ENCODE measurements around the gene AKAP13.
"Not testable (repeated sequence)": the region's sequence is repeated elsewhere in the genome, so short reads cannot be mapped to it uniquely, and the experiment has no call there.

AKAP13 gene

GRCh38 chr15:85380217-85380811, at the start of gene AKAP13:
TSS of gene AKAP13 (plus strand) at chr15:85380603. CDS start at chr15:85485721, 105,118 bp downstream.
- Histone ChIP-seq H3K9me3 (no peaks in the 10 kb centered on the region), H3K4me1 (peaks cover 19% of the 10 kb centered on the region), H3K27me3 (ENCODE audit: low read depth) (no peaks in the 10 kb centered on the region), H3K4me3 (peak within 1 kb of the TSS; percentile 97), H3K36me3 (replicated peaks) (no peaks in the 10 kb centered on the region)
- in situ Hi-C loops (cut with MboI; ENCODE audit: low sequenced_read_pairs): no loop called here
- peak; percentile 100 for DNase-seq (ENCODE audit: low spot score in 2 of 2)

GRCh38 chr15:85330901-85331588, 49.4 kb upstream of the AKAP13 start:
- no peaks in the 10 kb centered on the region for H3K36me3 ChIP-seq (replicated peaks)
- no peaks in the 10 kb centered on the region for H3K27me3 ChIP-seq (ENCODE audit: low read depth)
- DNase-seq (ENCODE audit: low spot score in 2 of 2): peak; percentile 92 to 93
- H3K4me3 ChIP-seq: no peak overlapping the region
- H3K4me1 ChIP-seq: no peaks in the 10 kb centered on the region
- H3K9me3 ChIP-seq: no peaks in the 10 kb centered on the region
- in situ Hi-C loops (cut with MboI; ENCODE audit: low sequenced_read_pairs): no loop called here

GRCh38 chr15:85331655-85332285, 48.6 kb upstream of the AKAP13 start:
- Histone ChIP-seq H3K4me3 (no peak overlapping the region), H3K9me3 (no peaks in the 10 kb centered on the region), H3K27me3 (ENCODE audit: low read depth) (no peaks in the 10 kb centered on the region), H3K36me3 (replicated peaks) (no peaks in the 10 kb centered on the region), H3K4me1 (no peaks in the 10 kb centered on the region)
- in situ Hi-C loops (cut with MboI; ENCODE audit: low sequenced_read_pairs): no loop called here
- no peak for DNase-seq (ENCODE audit: low spot score in 2 of 2)

GRCh38 chr15:85333132-85333831, 47.1 kb upstream of the AKAP13 start:
- H3K9me3 ChIP-seq: no peaks in the 10 kb centered on the region
- H3K27me3 ChIP-seq (ENCODE audit: low read depth): no peaks in the 10 kb centered on the region
- H3K4me1 ChIP-seq: no peaks in the 10 kb centered on the region
- no peak overlapping the region for H3K4me3 ChIP-seq
- no peak for DNase-seq (ENCODE audit: low spot score in 2 of 2)
- in situ Hi-C loops (cut with MboI; ENCODE audit: low sequenced_read_pairs): no loop called here
- no peaks in the 10 kb centered on the region for H3K36me3 ChIP-seq (replicated peaks)

GRCh38 chr15:85334241-85334640, 46.2 kb upstream of the AKAP13 start:
- Histone ChIP-seq H3K4me1 (no peaks in the 10 kb centered on the region), H3K4me3 (no peak overlapping the region), H3K9me3 (no peaks in the 10 kb centered on the region), H3K27me3 (ENCODE audit: low read depth) (no peaks in the 10 kb centered on the region), H3K36me3 (replicated peaks) (no peaks in the 10 kb centered on the region)
- no peak for DNase-seq (ENCODE audit: low spot score in 2 of 2)
- in situ Hi-C loops (cut with MboI; ENCODE audit: low sequenced_read_pairs): no loop called here

- no peak for DNase-seq (ENCODE audit: low spot score in 2 of 2)
- H3K9me3 ChIP-seq: no peaks in the 10 kb centered on the region
- no peaks in the 10 kb centered on the region for H3K36me3 ChIP-seq (replicated peaks)
- in situ Hi-C loops (cut with MboI; ENCODE audit: low sequenced_read_pairs): no loop called here
- no peaks in the 10 kb centered on the region for H3K4me1 ChIP-seq
- no peak overlapping the region for H3K4me3 ChIP-seq
- no peaks in the 10 kb centered on the region for H3K27me3 ChIP-seq (ENCODE audit: low read depth)
Measured at GRCh38 chr15:85335193-85335942, 45.0 kb upstream of the AKAP13 start.

GRCh38 chr15:85336880-85337279, 43.5 kb upstream of the AKAP13 start:
- Histone ChIP-seq H3K4me3 (no peak overlapping the region), H3K4me1 (no peaks in the 10 kb centered on the region), H3K27me3 (ENCODE audit: low read depth) (no peaks in the 10 kb centered on the region), H3K36me3 (replicated peaks) (no peaks in the 10 kb centered on the region), H3K9me3 (no peaks in the 10 kb centered on the region)
- in situ Hi-C loops (cut with MboI; ENCODE audit: low sequenced_read_pairs): no loop called here
- no peak for DNase-seq (ENCODE audit: low spot score in 2 of 2)

GRCh38 chr15:85337425-85338074, 42.9 kb upstream of the AKAP13 start:
- no peak for DNase-seq (ENCODE audit: low spot score in 2 of 2)
- in situ Hi-C loops (cut with MboI; ENCODE audit: low sequenced_read_pairs): no loop called here
- H3K4me3 ChIP-seq: no peak overlapping the region

GRCh38 chr15:85340321-85340665, 40.1 kb upstream of the AKAP13 start:
- in situ Hi-C loops (cut with MboI; ENCODE audit: low sequenced_read_pairs): no loop called here
- H3K36me3 ChIP-seq (replicated peaks): no peaks in the 10 kb centered on the region
- no peaks in the 10 kb centered on the region for H3K9me3 ChIP-seq
- DNase-seq (ENCODE audit: low spot score in 2 of 2): no peak
- no peaks in the 10 kb centered on the region for H3K27me3 ChIP-seq (ENCODE audit: low read depth)
- no peaks in the 10 kb centered on the region for H3K4me1 ChIP-seq
- no peak overlapping the region for H3K4me3 ChIP-seq

More at GRCh38 chr15:85337425-85338074, 42.9 kb upstream of the AKAP13 start:
- no peaks in the 10 kb centered on the region for H3K27me3 ChIP-seq (ENCODE audit: low read depth)
- H3K4me1 ChIP-seq: no peaks in the 10 kb centered on the region
- no peaks in the 10 kb centered on the region for H3K9me3 ChIP-seq
- no peaks in the 10 kb centered on the region for H3K36me3 ChIP-seq (replicated peaks)

GRCh38 chr15:85340852-85341251, 39.6 kb upstream of the AKAP13 start:
- DNase-seq (ENCODE audit: low spot score in 2 of 2): no peak
- Histone ChIP-seq H3K4me3 (no peak overlapping the region), H3K9me3 (no peaks in the 10 kb centered on the region), H3K27me3 (ENCODE audit: low read depth) (no peaks in the 10 kb centered on the region), H3K36me3 (replicated peaks) (no peaks in the 10 kb centered on the region), H3K4me1 (no peaks in the 10 kb centered on the region)
- in situ Hi-C loops (cut with MboI; ENCODE audit: low sequenced_read_pairs): no loop called here

GRCh38 chr15:85342163-85342562, 38.2 kb upstream of the AKAP13 start:
- H3K4me1 ChIP-seq; H3K36me3 ChIP-seq (replicated peaks); in situ Hi-C loops (cut with MboI; ENCODE audit: low sequenced_read_pairs); DNase-seq (ENCODE audit: low spot score in 2 of 2); H3K27me3 ChIP-seq (ENCODE audit: low read depth); H3K4me3 ChIP-seq; H3K9me3 ChIP-seq: not testable (repeated sequence)

- DNase-seq (ENCODE audit: low spot score in 2 of 2); in situ Hi-C loops (cut with MboI; ENCODE audit: low sequenced_read_pairs); H3K27me3 ChIP-seq (ENCODE audit: low read depth); H3K4me3 ChIP-seq; H3K36me3 ChIP-seq (replicated peaks); H3K9me3 ChIP-seq; H3K4me1 ChIP-seq: not testable (repeated sequence)
Measured at GRCh38 chr15:85343443-85343842, 37.0 kb upstream of the AKAP13 start.

GRCh38 chr15:85344241-85344640, 36.2 kb upstream of the AKAP13 start:
- H3K36me3 ChIP-seq (replicated peaks); H3K9me3 ChIP-seq; H3K27me3 ChIP-seq (ENCODE audit: low read depth); in situ Hi-C loops (cut with MboI; ENCODE audit: low sequenced_read_pairs); H3K4me3 ChIP-seq; DNase-seq (ENCODE audit: low spot score in 2 of 2); H3K4me1 ChIP-seq: not testable (repeated sequence)
